Hematopoietic multipotent progenitor cell treated with erythropoietin and hydrocortisone succinate and interleukin-3 and kit ligand, for 8 days (in vitro differentiated cells): ENCODE measurements around the gene TP53AIP1.
A peak's percentile ranks its signal among the peaks of the same experiment; 100 is the strongest.

Experiments
- DNase-seq: peaks from one replicate; pipeline ENCODE4 v3.0.0-alpha.2; 2015

TP53AIP1 gene

GRCh38 chr11:128942817-128943427 is at the start of gene TP53AIP1:
Gene TP53AIP1, minus strand, starts transcription at chr11:128942871. Its CDS starts 5,053 bp downstream, at chr11:128937818.
- DNase-seq = no peak

GRCh38 chr11:128988242-128988970 is 45.7 kb upstream of the TP53AIP1 start:
- DNase-seq = no peak

GRCh38 chr11:128985880-128986279 is 43.2 kb upstream of the TP53AIP1 start:
- DNase-seq = no peak

- DNase-seq = no peak
Observed at GRCh38 chr11:128983023-128983422, 40.4 kb upstream of the TP53AIP1 start.

- no peak for DNase-seq
Observed at GRCh38 chr11:128981254-128981653, 38.6 kb upstream of the TP53AIP1 start.

- no peak for DNase-seq
Observed at GRCh38 chr11:128970598-128971190, 28.0 kb upstream of the TP53AIP1 start.

- DNase-seq = no peak
Observed at GRCh38 chr11:128968916-128969315, 26.2 kb upstream of the TP53AIP1 start.

GRCh38 chr11:128967578-128967977 is 24.9 kb upstream of the TP53AIP1 start:
- DNase-seq = no peak

- no peak for DNase-seq
Observed at GRCh38 chr11:128965485-128965884, 22.8 kb upstream of the TP53AIP1 start.

- no peak for DNase-seq
Observed at GRCh38 chr11:128964463-128964930, 21.8 kb upstream of the TP53AIP1 start.

GRCh38 chr11:128963744-128964325 is 21.2 kb upstream of the TP53AIP1 start:
- no peak for DNase-seq

- DNase-seq = no peak
Observed at GRCh38 chr11:128962896-128963295, 20.2 kb upstream of the TP53AIP1 start.

- no peak for DNase-seq
Observed at GRCh38 chr11:128961645-128962044, 19.0 kb upstream of the TP53AIP1 start.

GRCh38 chr11:128957202-128957482 is 14.5 kb upstream of the TP53AIP1 start:
- no peak for DNase-seq

- DNase-seq = peak; percentile 63
Observed at GRCh38 chr11:128956401-128957201, 13.9 kb upstream of the TP53AIP1 start.

GRCh38 chr11:128955636-128956035 is 13.0 kb upstream of the TP53AIP1 start:
- DNase-seq = no peak

GRCh38 chr11:128953151-128953550 is 10.5 kb upstream of the TP53AIP1 start:
- DNase-seq = no peak

GRCh38 chr11:128949791-128950454 is 7.3 kb upstream of the TP53AIP1 start:
- no peak for DNase-seq

- DNase-seq = no peak
Observed at GRCh38 chr11:128948583-128948982, 5.9 kb upstream of the TP53AIP1 start.

- no peak for DNase-seq
Observed at GRCh38 chr11:128947773-128948172, 5.1 kb upstream of the TP53AIP1 start.

- no peak for DNase-seq
Observed at GRCh38 chr11:128946648-128947047, 4.0 kb upstream of the TP53AIP1 start.

GRCh38 chr11:128943428-128943976 is 831 bp upstream of the TP53AIP1 start:
- no peak for DNase-seq
